Activated CD4-positive, alpha-beta T cell treated with anti-CD3 and anti-CD28 coated beads, Interleukin-2, Interleukin-4, amounts not matched to agents 100 ng/mL and 50 ng/mL, durations not matched to agents 16 hours and 8 hours (primary cell): Measurements from ENCODE around the gene ABCC1.

ENCODE experiments used
- DNase-seq: peaks from one replicate; pipeline ENCODE4 v3.0.0-alpha.2; 2020; ENCODE audit warnings: low spot score

The ABCC1 gene

GRCh38 chr16:16048904-16049582 is 99.6 kb downstream of the ABCC1 start:
- no peak for DNase-seq

GRCh38 chr16:16050106-16050505 is 100.7 kb downstream of the ABCC1 start:
- no peak for DNase-seq

GRCh38 chr16:16051132-16051531 is 101.7 kb downstream of the ABCC1 start:
- DNase-seq, result no peak

- no peak for DNase-seq
These were observed 103.5 kb downstream of the ABCC1 start for GRCh38 chr16:16052916-16053315.

GRCh38 chr16:16057102-16057501 is 107.7 kb downstream of the ABCC1 start:
- no peak for DNase-seq

- no peak for DNase-seq
These were observed 109.7 kb downstream of the ABCC1 start for GRCh38 chr16:16059160-16059559.

- DNase-seq, result no peak
These were observed 110.6 kb downstream of the ABCC1 start for GRCh38 chr16:16059895-16060590.

GRCh38 chr16:16062023-16062937 is 112.9 kb downstream of the ABCC1 start:
- DNase-seq, result peak; percentile 39

- peak; percentile 12 for DNase-seq
These were observed 114.3 kb downstream of the ABCC1 start for GRCh38 chr16:16063683-16064082.

GRCh38 chr16:16064874-16065384 is 115.5 kb downstream of the ABCC1 start:
- no peak for DNase-seq

- no peak for DNase-seq
These were observed 117.7 kb downstream of the ABCC1 start for GRCh38 chr16:16067127-16067526.

GRCh38 chr16:16071631-16072244 is 122.3 kb downstream of the ABCC1 start:
- no peak for DNase-seq

- no peak for DNase-seq
These were observed 123.7 kb downstream of the ABCC1 start for GRCh38 chr16:16073001-16073545.

GRCh38 chr16:16073891-16074881 is 124.8 kb downstream of the ABCC1 start:
- DNase-seq, result no peak

GRCh38 chr16:16075488-16076422 is 126.3 kb downstream of the ABCC1 start:
- DNase-seq, result no peak

- no peak for DNase-seq
These were observed 127.0 kb downstream of the ABCC1 start for GRCh38 chr16:16076423-16076813.

- DNase-seq, result no peak
These were observed 131.1 kb downstream of the ABCC1 start for GRCh38 chr16:16080465-16081065.

GRCh38 chr16:16081141-16081540 is 131.7 kb downstream of the ABCC1 start:
- no peak for DNase-seq

GRCh38 chr16:16082255-16082654 is 132.8 kb downstream of the ABCC1 start:
- no peak for DNase-seq
